Stimulated activated CD4-positive, alpha-beta T cell treated with anti-CD3 and anti-CD28 coated beads, Interleukin-12 subunit alpha, Interleukin-12 subunit beta, amount 100 ng/mL, for 4 hours (primary cell): Measurements from ENCODE around the gene SEMA4D.

Experiments used
- DNase-seq: peaks from one replicate; pipeline ENCODE4 v3.0.0-alpha.2; 2020

The SEMA4D gene

DNA sequence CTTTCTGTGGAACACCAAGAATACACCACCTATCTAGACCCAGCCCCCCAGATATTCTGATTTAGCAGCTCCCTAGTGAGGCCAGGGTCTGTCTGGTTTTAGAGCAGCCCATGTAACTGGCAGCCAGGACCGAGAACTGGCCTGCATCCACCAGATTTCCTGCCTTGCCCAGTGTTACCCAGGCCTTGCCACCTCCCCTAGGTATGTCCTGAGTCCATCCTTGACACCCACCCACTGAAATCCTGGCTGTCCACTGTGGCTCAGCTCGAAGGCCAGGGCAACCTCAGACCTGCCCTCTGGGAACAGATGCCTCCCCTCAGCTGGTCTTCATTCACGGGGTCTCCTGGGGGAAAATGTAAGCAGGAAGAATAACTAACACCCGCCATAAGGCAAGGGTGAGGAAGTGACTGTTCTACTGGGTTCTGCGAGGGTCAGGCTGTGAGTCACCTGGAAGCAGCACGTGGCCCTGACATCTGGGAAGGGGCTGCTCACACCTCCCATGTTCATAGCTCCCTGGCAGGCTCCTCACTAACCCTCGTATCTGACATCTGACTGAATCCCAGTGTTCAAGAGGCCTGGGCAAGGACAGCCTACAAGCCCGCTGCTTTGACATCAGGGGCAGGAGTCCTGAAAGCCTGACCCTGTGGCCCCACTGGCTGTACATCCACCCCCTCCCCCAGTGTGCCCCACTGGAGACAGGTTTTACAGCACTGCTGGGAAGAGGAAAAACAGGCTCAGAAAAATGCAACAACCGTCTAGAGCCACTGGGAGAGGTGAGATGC lies 72.7 kb downstream of the SEMA4D start:
- DNase-seq: peak; percentile 26

GRCh38 chr9:89422151-89422975 lies 75.5 kb downstream of the SEMA4D start:
- peak; percentile 62 for DNase-seq

DNA sequence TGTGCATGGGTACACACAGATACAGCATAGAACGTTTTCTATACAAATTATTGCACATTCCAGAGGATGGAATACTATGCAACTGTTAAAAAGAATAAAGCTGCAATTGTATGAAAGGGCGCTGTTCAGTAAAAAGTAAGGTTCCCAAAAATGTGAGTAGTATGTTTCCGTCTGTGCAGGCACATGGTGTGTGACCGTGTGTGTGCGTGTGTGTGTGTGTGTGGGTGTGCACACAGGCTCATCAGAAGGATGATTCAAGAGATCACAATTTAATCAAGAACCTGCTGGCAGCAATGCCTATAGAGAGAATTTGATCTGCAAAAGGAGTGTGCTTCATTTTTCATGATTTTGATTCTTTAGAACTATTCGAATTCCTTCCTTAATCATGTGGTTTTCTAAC lies 76.3 kb downstream of the SEMA4D start:
- peak; percentile 47 for DNase-seq

DNA sequence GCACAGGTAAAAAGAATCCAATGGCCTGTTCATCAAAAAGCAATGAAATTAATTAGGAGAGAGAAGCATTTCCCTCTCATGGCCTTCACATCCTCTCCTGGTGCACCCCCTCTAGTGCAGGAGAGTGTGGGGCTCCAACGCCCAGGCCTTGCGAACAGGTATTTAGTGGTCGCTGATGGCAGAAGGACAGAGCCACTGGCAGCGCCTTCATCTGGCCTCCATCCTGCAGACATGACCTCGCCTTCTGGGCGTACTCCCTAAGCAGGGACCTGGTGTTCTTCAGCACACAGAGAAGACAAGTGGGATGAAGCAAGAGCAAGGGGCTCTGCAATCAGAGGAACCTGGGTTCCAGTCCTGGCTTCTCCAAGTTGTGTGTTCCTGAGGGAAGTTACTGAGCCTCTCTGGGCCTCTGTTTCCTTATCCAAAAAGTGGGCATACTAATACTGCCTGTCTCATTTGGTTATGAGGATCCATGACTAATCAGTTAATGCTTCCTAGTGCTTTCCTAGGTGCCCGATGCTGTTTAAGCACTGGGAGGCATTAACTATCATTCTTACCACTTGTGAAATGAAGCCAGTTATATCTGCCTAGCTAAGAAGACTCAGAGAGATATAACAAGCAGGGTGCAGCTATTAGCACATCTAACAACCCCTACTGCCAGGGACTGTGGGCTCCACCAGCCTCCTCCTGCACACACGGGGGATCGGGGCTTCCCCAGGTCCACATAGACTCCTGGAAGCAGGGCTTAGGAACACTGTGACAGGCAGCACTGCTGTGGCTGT lies 77.3 kb downstream of the SEMA4D start:
- DNase-seq: no peak

DNA sequence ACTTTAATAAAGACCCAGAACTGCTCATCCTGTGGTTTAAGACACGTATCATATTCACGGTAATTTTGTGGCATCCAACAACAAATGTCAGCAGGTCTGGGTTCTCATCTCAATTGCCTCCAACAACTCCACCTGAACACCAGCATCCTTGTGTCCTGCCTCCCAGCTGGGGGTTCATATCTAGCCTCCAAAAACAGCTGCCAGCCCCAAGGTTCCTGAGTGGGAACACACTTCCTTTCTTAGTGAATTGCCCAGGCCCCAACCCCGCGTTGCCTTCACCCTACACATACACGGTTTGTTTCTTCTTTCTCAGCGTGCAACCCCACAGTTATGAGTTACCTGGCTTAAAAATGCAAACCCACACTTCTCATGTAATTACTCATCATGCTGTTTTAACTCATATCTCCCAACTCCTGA lies 77.9 kb downstream of the SEMA4D start:
- DNase-seq: peak; percentile 52

DNA sequence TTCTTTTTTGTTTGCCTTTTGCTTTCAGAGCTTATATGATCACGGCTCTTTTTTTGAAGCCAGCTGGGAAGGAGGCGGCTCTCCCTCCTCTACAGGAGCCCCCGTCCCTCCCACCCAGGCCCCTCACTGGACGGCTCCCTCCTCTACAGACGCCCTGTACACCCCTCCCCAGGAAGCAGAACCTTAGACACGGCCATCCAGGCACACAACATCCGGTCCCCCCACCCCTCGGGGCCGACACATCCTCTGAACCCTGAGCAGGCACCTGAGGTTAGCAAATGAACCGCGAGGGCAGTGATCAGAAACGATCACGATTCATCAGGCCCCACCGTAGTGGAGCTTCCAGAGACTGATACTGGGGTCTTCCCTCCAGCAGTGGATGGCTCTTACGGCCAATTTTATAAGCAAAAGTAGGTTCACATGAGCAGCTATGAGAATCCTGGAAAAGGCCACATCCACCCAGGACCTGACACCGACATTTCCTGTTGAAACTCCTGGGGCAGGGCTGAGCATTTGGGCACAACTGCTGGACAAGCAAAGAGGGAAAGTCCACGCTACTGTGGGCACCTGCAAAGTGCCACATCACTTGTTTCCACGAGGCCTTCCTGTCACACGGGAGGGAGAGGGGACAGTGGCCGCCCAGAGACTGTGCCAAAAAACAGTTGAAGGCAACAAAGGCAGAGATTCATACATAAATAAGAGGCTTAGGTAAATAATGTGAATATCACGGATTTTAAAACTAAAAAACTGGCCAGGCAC lies 78.9 kb downstream of the SEMA4D start:
- DNase-seq: peak; percentile 54

DNA sequence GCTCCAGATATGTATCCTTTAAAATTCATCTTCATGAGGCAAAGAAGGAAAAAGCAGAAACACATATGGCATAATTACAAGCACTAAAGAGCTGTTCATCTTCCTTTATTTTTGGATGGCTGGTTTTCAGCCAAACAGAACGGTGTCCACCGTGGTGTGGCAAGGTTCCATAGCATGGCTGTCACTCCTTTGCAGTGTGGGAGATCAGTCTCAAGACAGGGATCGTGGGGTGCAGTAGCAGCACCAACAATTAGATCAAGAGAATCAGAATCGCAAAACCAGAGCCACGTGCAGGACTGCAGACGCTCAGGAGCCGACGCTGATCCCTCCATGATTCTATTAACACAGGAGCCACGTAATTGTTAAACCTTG lies 79.5 kb downstream of the SEMA4D start:
- no peak for DNase-seq

- peak; percentile 40 for DNase-seq
These were observed 80.0 kb downstream of the SEMA4D start for GRCh38 chr9:89417832-89418473.

- no peak for DNase-seq
These were observed 83.1 kb downstream of the SEMA4D start for GRCh38 chr9:89414670-89415324.

- no peak for DNase-seq
These were observed 83.8 kb downstream of the SEMA4D start for GRCh38 chr9:89413963-89414638.

DNA sequence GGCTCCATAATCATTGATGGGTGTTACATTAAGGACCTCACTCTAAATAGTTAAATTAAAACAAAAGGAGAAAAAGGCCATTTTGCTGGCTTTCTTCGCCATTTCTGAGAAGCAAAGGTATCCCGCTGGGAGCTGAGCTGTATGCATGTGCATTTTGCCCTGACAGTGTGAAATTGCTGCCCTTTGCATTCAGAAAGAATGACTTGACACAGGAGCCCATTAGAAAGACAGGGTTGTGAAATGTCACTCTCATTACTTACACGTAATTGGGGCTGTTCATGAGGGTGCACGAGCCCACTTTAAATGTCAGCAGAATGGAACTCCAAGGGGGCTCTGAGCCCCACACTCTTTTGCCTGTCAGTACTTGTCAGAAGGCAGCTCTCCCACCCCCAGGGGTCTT lies 85.0 kb downstream of the SEMA4D start:
- DNase-seq: no peak

DNA sequence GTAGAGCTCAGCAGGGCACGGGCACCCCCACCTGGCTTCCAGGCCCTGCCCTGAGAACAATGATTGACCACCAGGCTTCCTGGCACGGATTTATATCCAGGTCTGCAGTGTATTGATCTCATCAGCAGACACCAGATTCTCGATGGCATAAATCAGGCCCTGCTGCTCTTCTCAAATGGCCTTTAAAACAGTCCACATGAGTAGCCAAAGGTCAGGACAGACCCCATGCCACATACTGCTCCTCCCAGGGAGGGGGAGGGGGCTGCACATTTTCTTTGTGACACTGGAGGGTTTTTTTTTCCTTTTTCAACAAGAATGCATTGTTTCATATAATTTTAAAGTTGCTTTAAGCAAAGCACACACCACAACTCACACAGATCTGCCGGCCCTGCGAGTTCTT lies 85.4 kb downstream of the SEMA4D start:
- no peak for DNase-seq

- no peak for DNase-seq
These were observed 86.2 kb downstream of the SEMA4D start for GRCh38 chr9:89411759-89412158.

GRCh38 chr9:89410641-89411350 lies 87.1 kb downstream of the SEMA4D start:
- DNase-seq: peak; percentile 57

GRCh38 chr9:89410022-89410421 lies 87.9 kb downstream of the SEMA4D start:
- no peak for DNase-seq

- DNase-seq: no peak
These were observed 88.4 kb downstream of the SEMA4D start for GRCh38 chr9:89409466-89409865.

DNA sequence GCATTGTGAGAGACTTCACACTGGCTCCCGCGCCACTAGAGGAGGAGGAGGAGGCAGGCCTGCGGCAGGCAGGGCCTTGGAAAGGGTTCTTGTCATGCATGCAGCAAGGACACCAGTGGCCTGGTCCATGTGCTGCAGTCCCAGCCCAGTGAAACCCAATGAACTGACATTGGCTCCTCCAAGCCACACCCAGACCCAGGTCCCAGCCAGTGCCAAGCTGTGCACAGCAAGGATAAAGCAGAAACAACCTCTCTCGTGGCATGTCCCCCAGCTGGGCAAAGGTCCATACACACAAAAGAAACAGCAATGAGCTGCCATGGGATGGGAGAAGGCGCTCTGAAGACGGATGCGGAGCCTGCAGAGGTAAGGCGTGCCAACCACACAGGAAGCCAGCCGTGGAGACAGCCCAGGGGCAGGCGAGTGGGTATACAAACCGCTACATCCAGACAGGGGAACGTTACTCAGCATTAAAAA lies 89.2 kb downstream of the SEMA4D start:
- DNase-seq: peak; percentile 51

DNA sequence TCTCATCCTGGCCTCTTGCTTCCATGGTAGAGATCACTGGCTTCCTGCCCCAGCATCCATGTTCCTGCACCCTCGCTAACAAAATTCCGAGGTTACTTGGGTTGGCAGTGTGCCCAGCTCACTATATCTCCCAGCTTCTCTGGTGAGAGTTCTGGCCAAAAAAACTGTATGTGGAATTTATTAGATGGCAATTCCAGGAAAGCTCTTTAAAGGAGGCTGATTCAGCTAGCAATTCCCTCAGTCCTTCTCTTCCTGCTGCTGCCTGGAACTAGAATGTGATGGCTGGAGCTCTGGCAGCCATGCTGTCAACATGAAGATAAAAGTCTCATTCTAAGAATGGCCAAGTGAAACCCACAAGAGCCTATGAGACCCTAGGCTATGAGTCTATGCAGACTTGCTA lies 90.8 kb downstream of the SEMA4D start:
- no peak for DNase-seq

- no peak for DNase-seq
These were observed 92.1 kb downstream of the SEMA4D start for GRCh38 chr9:89405826-89406225.

GRCh38 chr9:89404074-89404473 lies 93.8 kb downstream of the SEMA4D start:
- no peak for DNase-seq
